Upper lobe of left lung (tissue), 4 donors: ENCODE results near the gene PDE1C.

ENCODE experiments used
- EP300 ChIP-seq, 4 donors: sonication (generic); formaldehyde crosslinking; IDR thresholded peaks; one replicate each; pipeline ENCODE4 v1.5.1; 2017; ENCODE audit warnings: antibody characterized with exemption in 4 of 4, control low read depth in 2 of 4
- POLR2A ChIP-seq, 4 donors: fragments of 450-650 bp; IDR thresholded peaks; one replicate each; pipeline ENCODE4 v1.5.1; 2016 to 2017; ENCODE audit warnings: antibody characterized with exemption in 4 of 4, mild to moderate bottlenecking in 2 of 4
- POLR2AphosphoS5 ChIP-seq, 2 donors: sonication (generic); formaldehyde crosslinking; IDR thresholded peaks; one replicate each; pipeline ENCODE4 v1.5.1; 2017; ENCODE audit warnings: antibody characterized with exemption in 2 of 2
- TF ChIP-seq, protein P1 (sequence below), 6 experiments: fragments of 450-650 bp in 4 of 6; fragments of 200-600 bp in 2 of 6; sonication (generic) in 2 of 6; IDR thresholded peaks; one replicate each; pipeline ENCODE4 v1.5.1; 2016 to 2019; ENCODE audit warnings: antibody characterized with exemption in 6 of 6

DNA sequence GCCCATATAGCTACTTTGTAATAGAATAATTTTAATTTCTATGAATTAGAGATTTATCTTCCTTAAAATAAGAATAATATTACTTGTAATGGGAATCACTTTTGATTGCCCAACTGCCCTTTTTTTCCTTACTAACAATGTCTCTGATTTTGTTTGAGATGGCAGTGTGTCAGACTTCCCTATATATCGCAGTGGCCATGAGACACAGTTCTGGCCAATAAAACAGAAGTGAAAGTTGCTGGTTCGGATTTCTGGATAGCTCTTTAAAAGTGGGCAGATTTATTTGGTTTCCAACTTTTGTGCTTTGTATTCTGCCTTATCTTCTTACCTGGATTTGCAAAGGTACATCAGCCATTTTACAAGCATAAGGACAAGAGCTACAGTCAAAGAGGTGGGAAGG is 213.0 kb downstream of the PDE1C start:
- TF ChIP-seq, protein P1, sequence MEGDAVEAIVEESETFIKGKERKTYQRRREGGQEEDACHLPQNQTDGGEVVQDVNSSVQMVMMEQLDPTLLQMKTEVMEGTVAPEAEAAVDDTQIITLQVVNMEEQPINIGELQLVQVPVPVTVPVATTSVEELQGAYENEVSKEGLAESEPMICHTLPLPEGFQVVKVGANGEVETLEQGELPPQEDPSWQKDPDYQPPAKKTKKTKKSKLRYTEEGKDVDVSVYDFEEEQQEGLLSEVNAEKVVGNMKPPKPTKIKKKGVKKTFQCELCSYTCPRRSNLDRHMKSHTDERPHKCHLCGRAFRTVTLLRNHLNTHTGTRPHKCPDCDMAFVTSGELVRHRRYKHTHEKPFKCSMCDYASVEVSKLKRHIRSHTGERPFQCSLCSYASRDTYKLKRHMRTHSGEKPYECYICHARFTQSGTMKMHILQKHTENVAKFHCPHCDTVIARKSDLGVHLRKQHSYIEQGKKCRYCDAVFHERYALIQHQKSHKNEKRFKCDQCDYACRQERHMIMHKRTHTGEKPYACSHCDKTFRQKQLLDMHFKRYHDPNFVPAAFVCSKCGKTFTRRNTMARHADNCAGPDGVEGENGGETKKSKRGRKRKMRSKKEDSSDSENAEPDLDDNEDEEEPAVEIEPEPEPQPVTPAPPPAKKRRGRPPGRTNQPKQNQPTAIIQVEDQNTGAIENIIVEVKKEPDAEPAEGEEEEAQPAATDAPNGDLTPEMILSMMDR (IDR thresholded peaks at IDR 0.05) = no peak
- TF ChIP-seq POLR2A (IDR thresholded peaks at IDR 0.05) (no peak), EP300 (IDR thresholded peaks at IDR 0.05) (no peak), POLR2AphosphoS5 (IDR thresholded peaks at IDR 0.05) (no peak)
